HepG2 (cell line): ENCODE results near the gene PLD2.

Experiments
- AHR ChIP-seq: IDR thresholded peaks from 2 replicates; pipeline ENCODE4 v1.6.1; 2018; ENCODE audit warnings: missing genetic modification reagents, missing compliant biosample characterization
- CTCF ChIP-seq: sonication (generic); formaldehyde crosslinking; IDR thresholded peaks from 2 replicates; pipeline ENCODE4 v1.5.0; 2020; ENCODE audit warnings: mild to moderate bottlenecking, missing genetic modification reagents, moderate library complexity
- HINFP ChIP-seq: sonication (generic); formaldehyde crosslinking; IDR thresholded peaks from 2 replicates; pipeline ENCODE4 v1.4.0; 2020; ENCODE audit warnings: low read depth, mild to moderate bottlenecking, missing genetic modification reagents
- RAD21 ChIP-seq: fragments of 450-650 bp; formaldehyde crosslinking; IDR thresholded peaks from 2 replicates; pipeline ENCODE4 v1.5.0; 2020; ENCODE audit warnings: mild to moderate bottlenecking
- REST ChIP-seq, 2 experiments: IDR thresholded peaks; 2 replicates each; pipeline ENCODE4 v1.6.1; 2011 to 2012; ENCODE audit warnings: low read length in 2 of 2, borderline replicate concordance in 1 of 2, low read depth in 1 of 2, mild to moderate bottlenecking in 1 of 2, moderate library complexity in 1 of 2
- ZFP36 ChIP-seq: fragments of 150-350 bp; IDR thresholded peaks from 2 replicates; pipeline ENCODE4 v1.6.1; 2018; ENCODE audit warnings: borderline replicate concordance, low read length, low read depth; ENCODE audit not compliant: partially characterized antibody

- TF ChIP-seq RAD21 (CRISPR knock-in tag): no peak
- TF ChIP-seq AHR (CRISPR knock-in tag): no peak
- no peak for TF ChIP-seq ZFP36
- TF ChIP-seq REST (IDR thresholded peaks at IDR 0.05; ENCODE audit: borderline replicate concordance in 1 of 2, low read depth in 1 of 2, low read length in 2 of 2): no peak
- no peak for TF ChIP-seq CTCF (CRISPR knock-in tag)
- no peak for TF ChIP-seq HINFP (CRISPR knock-in tag)
Measured at GRCh38 chr17:4807605-4808377, 839 bp downstream of the PLD2 start.
